Activated CD8-positive, alpha-beta memory T cell treated with anti-CD3 and anti-CD28 coated beads for 48 hours (primary cell): ENCODE results near the gene KIN.
"Not testable (repeated sequence)": the region's sequence is repeated elsewhere in the genome, so short reads cannot be mapped to it uniquely, and the experiment has no call there.

Experiments used
- DNase-seq, 3 experiments: peaks; one replicate each; pipeline ENCODE4 v3.0.0-alpha.2; 2020; ENCODE audit warnings: low read depth in 2 of 3, low spot score in 2 of 3

KIN gene

GRCh38 chr10:7787857-7788638, at the start of gene KIN, which contains the start of gene ATP5F1C:
KIN (minus strand) TSS chr10:7787993; CDS start chr10:7787933, 60 bp downstream.
ATP5F1C (plus strand) TSS chr10:7788177; CDS start chr10:7788208, 31 bp downstream.
- DNase-seq, result peak; percentile 92 to 96 (median 93)

- DNase-seq, result no peak
Measured at GRCh38 chr10:7836571-7836970, 48.8 kb upstream of the KIN start.

GRCh38 chr10:7834262-7834661, 46.5 kb upstream of the KIN start:
- no peak for DNase-seq

- DNase-seq, result no peak
Measured at GRCh38 chr10:7833210-7833609, 45.4 kb upstream of the KIN start.

- no peak for DNase-seq
Measured at GRCh38 chr10:7832060-7832459, 44.3 kb upstream of the KIN start.

- DNase-seq, result no peak
Measured at GRCh38 chr10:7829289-7829834, 41.6 kb upstream of the KIN start.

- no peak for DNase-seq
Measured at GRCh38 chr10:7826971-7827370, 39.2 kb upstream of the KIN start.

GRCh38 chr10:7824251-7824650, 36.5 kb upstream of the KIN start:
- no peak for DNase-seq

- DNase-seq, result no peak
Measured at GRCh38 chr10:7819121-7819460, 31.3 kb upstream of the KIN start.

GRCh38 chr10:7818295-7819120, 30.7 kb upstream of the KIN start, which contains the start of gene TAF3:
TAF3 (plus strand) TSS chr10:7818505; CDS start chr10:7818710, 205 bp downstream.
- peak; percentile 81 to 83 (median 82) for DNase-seq

GRCh38 chr10:7817984-7818294, 30.1 kb upstream of the KIN start:
- no peak for DNase-seq

- no peak for DNase-seq
Measured at GRCh38 chr10:7817576-7817975, 29.8 kb upstream of the KIN start.

- no peak for DNase-seq
Measured at GRCh38 chr10:7813481-7813880, 25.7 kb upstream of the KIN start.

GRCh38 chr10:7811743-7812142, 23.9 kb upstream of the KIN start:
- DNase-seq, result not testable (repeated sequence)

- no peak for DNase-seq
Measured at GRCh38 chr10:7811000-7811399, 23.2 kb upstream of the KIN start.

- no peak for DNase-seq
Measured at GRCh38 chr10:7810443-7810842, 22.6 kb upstream of the KIN start.

GRCh38 chr10:7808686-7809267, 21.0 kb upstream of the KIN start:
- DNase-seq, result no peak

- no peak for DNase-seq
Measured at GRCh38 chr10:7804741-7805140, 16.9 kb upstream of the KIN start.

GRCh38 chr10:7804216-7804615, 16.4 kb upstream of the KIN start:
- no peak for DNase-seq

GRCh38 chr10:7802606-7803005, 14.8 kb upstream of the KIN start:
- DNase-seq, result no peak

- DNase-seq, result no peak
Measured at GRCh38 chr10:7797582-7797981, 9.8 kb upstream of the KIN start.

GRCh38 chr10:7795605-7796004, 7.8 kb upstream of the KIN start:
- no peak for DNase-seq
